ENCODE results near the gene SHC3.

DNA sequence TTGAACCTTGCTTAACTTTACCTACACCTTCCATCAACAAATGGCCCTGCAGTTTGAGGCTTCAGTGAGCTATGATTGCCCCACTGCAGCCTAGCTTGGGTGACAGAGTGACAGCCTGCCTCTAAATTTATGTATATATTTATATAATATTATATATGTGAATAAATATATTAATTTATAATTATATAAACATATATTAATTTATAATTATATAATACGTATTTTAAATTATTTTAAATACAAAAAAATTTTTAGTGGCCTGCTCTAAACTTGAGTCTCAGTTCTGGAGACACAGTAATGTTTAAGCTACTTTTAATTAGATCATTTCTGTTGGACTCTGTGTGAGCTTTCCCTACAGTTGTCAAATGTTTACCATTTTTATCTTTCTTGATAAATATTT is 9.3 kb upstream of the SHC3 start:
- TF ChIP-seq, protein P1, sequence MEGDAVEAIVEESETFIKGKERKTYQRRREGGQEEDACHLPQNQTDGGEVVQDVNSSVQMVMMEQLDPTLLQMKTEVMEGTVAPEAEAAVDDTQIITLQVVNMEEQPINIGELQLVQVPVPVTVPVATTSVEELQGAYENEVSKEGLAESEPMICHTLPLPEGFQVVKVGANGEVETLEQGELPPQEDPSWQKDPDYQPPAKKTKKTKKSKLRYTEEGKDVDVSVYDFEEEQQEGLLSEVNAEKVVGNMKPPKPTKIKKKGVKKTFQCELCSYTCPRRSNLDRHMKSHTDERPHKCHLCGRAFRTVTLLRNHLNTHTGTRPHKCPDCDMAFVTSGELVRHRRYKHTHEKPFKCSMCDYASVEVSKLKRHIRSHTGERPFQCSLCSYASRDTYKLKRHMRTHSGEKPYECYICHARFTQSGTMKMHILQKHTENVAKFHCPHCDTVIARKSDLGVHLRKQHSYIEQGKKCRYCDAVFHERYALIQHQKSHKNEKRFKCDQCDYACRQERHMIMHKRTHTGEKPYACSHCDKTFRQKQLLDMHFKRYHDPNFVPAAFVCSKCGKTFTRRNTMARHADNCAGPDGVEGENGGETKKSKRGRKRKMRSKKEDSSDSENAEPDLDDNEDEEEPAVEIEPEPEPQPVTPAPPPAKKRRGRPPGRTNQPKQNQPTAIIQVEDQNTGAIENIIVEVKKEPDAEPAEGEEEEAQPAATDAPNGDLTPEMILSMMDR (IDR thresholded peaks at IDR 0.05) = no peak
- TF ChIP-seq POLR2A (IDR thresholded peaks at IDR 0.05) = no peak
